Neural crest cell (in vitro differentiated cells): ENCODE results near the gene NKIRAS1. TPM values are rescaled to one million over a fixed set of nuclear protein-coding genes. Genes with fewer than 3 reads are reported as not detected.
"Not testable (repeated sequence)": the region's sequence is repeated elsewhere in the genome, so short reads cannot be mapped to it uniquely, and the experiment has no call there.

Experiments
- DNase-seq: peaks from one replicate; pipeline ENCODE4 v3.0.0; 2021; ENCODE audit warnings: low read depth, mixed read lengths, low spot score
- H3K27ac Mint-ChIP-seq: one replicate; pipeline ENCODE4 v1.8.0; 2021; ENCODE audit warnings: mild to moderate bottlenecking, mixed read lengths; ENCODE audit not compliant: unreplicated experiment
- H3K27me3 Mint-ChIP-seq: 2 replicates; pipeline ENCODE4 v1.8.0; 2021; ENCODE audit warnings: low read depth, mild to moderate bottlenecking, mixed read lengths
- H3K36me3 Mint-ChIP-seq: 2 replicates; pipeline ENCODE4 v1.8.0; 2021; ENCODE audit warnings: low read depth, mild to moderate bottlenecking, mixed read lengths
- H3K4me1 Mint-ChIP-seq: 2 replicates; pipeline ENCODE4 v1.8.0; 2021; ENCODE audit warnings: mixed read lengths
- H3K4me3 Mint-ChIP-seq: one replicate; pipeline ENCODE4 v1.8.0; 2021; ENCODE audit warnings: mild to moderate bottlenecking, mixed read lengths
- H3K9me3 Mint-ChIP-seq: 2 replicates; pipeline ENCODE4 v1.8.0; 2021; ENCODE audit warnings: mixed read lengths
- CTCF ChIP-seq: fragments of 200-600 bp; sonication (generic); conservative IDR thresholded peaks from 2 replicates; pipeline ENCODE4 v1.5.0; 2021; ENCODE audit warnings: antibody characterized with exemption, mild to moderate bottlenecking
- total RNA-seq: library from RNA; stranded (reverse); gene quantifications from 2 replicates; pipeline ENCODE4 v1.2.1, GENCODE V29; 2021

NKIRAS1 gene
- total RNA-seq, 1 donor from 2014 or later = 9.7 TPM

- TF ChIP-seq CTCF = no peak
- no peak for DNase-seq
- Mint-ChIP-seq H3K27ac (no peak overlapping the region), H3K27me3 (no peaks in the 10 kb centered on the region), H3K4me1 (peaks cover 79% of the 10 kb centered on the region), H3K9me3 (no peaks in the 10 kb centered on the region), H3K4me3 (no peak overlapping the region), H3K36me3 (peaks cover 2% of the 10 kb centered on the region)
Measured at GRCh38 chr3:23861689-23862088, 55.1 kb downstream of the NKIRAS1 start.

GRCh38 chr3:23859839-23860382, 56.9 kb downstream of the NKIRAS1 start:
- Mint-ChIP-seq H3K9me3 (no peaks in the 10 kb centered on the region), H3K4me1 (peaks cover 66% of the 10 kb centered on the region), H3K27ac (no peak overlapping the region), H3K4me3 (no peak overlapping the region), H3K36me3 (peaks cover 2% of the 10 kb centered on the region), H3K27me3 (no peaks in the 10 kb centered on the region)
- no peak for DNase-seq
- TF ChIP-seq CTCF = no peak

- TF ChIP-seq CTCF = no peak
- Mint-ChIP-seq H3K27me3 (no peaks in the 10 kb centered on the region), H3K9me3 (no peaks in the 10 kb centered on the region), H3K4me1 (peaks cover 59% of the 10 kb centered on the region), H3K36me3 (peaks cover 2% of the 10 kb centered on the region), H3K27ac (no peak overlapping the region), H3K4me3 (no peak overlapping the region)
- DNase-seq = no peak
Measured at GRCh38 chr3:23859012-23859743, 57.6 kb downstream of the NKIRAS1 start.

- DNase-seq = no peak
- peaks cover 39% of the 10 kb centered on the region for H3K4me1 Mint-ChIP-seq
- H3K4me3 Mint-ChIP-seq = no peak overlapping the region
- no peaks in the 10 kb centered on the region for H3K27me3 Mint-ChIP-seq
- peaks cover 8% of the 10 kb centered on the region for H3K36me3 Mint-ChIP-seq
- no peak for TF ChIP-seq CTCF
- peaks cover 4% of the 10 kb centered on the region for H3K9me3 Mint-ChIP-seq
- H3K27ac Mint-ChIP-seq = peak overlapping the region; percentile 27
Measured at GRCh38 chr3:23856286-23856685, 60.5 kb downstream of the NKIRAS1 start.

GRCh38 chr3:23849462-23849861, 67.3 kb downstream of the NKIRAS1 start:
- H3K27ac Mint-ChIP-seq, H3K4me3 Mint-ChIP-seq, H3K4me1 Mint-ChIP-seq, H3K27me3 Mint-ChIP-seq, DNase-seq, H3K9me3 Mint-ChIP-seq: not testable (repeated sequence)
- peaks cover 13% of the 10 kb centered on the region for H3K36me3 Mint-ChIP-seq
